Stimulated activated CD8-positive, alpha-beta memory T cell treated with anti-CD3 and anti-CD28 coated beads, Interleukin-7, amount 100 ng/mL, for 1 hour (primary cell): Measurements from ENCODE around the gene PIWIL4.
"Not testable (repeated sequence)": the region's sequence is repeated elsewhere in the genome, so short reads cannot be mapped to it uniquely, and the experiment has no call there.

Experiments
- DNase-seq, 2 donors: peaks; one replicate each; pipeline ENCODE4 v3.0.0-alpha.2; 2020; ENCODE audit warnings: low read depth in 2 of 2

PIWIL4 gene

DNA sequence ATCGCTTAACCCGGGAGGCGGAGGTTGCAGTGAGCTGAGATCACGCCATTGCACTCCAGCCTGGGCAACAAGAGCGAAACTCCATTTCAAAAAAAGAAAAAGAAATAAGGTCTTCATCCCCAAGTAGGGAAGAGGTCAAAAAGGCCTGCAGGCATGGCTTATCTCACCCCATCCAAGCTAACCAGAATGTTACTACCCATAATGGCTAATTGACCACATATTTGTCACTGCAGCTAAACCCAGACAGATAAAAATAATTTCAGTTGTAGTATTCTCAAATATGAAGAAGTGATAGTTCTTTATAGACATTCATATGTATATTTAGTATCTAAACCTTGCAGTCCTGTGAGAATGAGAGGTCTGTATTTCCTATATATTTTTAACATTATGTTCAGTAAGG is 17.8 kb downstream of the PIWIL4 start:
- DNase-seq = no peak

DNA sequence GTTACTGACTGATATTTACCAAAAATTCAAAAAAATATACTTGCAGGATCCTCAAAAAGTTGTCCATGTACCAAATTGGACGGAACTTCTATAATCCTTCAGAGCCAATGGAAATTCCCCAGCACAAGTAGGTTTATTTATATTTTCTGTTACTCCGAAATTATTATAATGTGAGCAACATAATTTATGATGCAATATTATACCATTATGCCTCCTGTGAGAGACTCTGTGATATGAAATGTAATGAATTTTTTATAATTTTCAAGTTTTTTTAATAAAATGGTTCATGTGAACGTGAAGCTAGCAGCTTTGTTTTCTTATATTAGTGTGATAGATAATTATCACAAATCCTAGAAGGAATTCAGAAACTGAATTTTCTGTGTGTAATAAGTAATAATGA is 18.2 kb downstream of the PIWIL4 start:
- no peak for DNase-seq

DNA sequence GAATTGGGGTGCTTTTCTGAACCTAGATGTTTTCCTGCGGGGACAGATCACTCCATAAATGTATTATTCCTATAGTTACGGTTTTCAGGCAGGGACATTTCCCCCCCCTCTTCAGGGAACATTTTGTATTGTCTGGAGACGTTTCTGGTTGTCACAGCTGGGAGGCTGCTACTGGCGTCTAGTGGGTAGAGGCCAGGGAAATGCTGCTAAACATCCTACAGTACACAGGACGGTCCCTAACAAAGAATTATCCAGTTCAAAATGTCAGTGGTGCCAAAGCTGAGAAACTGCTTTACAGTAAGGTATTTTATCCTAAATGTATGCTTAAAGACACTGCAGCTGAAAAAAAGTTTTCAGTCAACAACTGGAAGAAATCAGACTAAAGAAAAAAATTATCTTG is 19.4 kb downstream of the PIWIL4 start:
- no peak for DNase-seq

DNA sequence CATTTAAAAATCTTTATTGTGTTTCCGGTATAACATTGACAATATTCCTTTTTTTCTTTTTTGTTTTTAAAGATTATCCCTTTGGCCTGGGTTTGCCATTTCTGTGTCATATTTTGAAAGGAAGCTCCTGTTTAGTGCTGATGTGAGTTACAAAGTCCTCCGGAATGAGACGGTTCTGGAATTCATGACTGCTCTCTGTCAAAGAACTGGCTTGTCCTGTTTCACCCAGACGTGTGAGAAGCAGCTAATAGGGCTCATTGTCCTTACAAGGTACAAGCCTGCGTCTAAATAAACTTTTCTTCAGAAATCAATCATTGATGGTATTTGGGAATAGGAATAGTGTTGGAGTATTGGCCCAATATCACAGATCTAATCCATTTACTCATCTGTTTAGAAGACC is 19.8 kb downstream of the PIWIL4 start:
- DNase-seq = no peak

DNA sequence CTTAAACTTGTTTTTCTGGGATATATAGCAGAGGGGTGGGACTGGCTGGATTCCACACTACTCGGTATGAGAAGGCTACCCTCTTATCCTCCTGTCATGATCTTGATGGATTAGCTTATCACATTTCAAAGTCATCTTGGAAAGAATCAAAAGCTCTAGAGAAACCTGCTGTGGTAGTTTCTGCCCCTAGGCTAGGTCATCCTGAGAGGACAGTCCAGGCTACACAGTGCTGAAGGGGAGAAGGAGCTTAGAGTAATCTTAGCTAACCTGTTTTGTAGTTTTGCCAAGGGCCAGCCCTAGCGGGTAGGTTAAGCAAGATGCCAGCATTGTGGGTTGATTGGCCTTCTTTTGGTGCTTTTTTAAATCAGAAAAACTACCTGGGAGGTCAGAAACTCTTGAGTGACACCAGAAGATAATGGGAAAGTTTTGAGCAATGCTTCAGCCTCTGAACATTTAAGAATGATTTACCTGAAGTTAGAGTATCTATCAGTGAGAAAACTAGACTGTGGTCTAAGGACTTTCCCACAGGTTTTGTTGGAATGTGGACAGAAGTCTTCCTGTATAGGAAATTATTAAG is 21.3 kb downstream of the PIWIL4 start:
- DNase-seq = no peak

DNA sequence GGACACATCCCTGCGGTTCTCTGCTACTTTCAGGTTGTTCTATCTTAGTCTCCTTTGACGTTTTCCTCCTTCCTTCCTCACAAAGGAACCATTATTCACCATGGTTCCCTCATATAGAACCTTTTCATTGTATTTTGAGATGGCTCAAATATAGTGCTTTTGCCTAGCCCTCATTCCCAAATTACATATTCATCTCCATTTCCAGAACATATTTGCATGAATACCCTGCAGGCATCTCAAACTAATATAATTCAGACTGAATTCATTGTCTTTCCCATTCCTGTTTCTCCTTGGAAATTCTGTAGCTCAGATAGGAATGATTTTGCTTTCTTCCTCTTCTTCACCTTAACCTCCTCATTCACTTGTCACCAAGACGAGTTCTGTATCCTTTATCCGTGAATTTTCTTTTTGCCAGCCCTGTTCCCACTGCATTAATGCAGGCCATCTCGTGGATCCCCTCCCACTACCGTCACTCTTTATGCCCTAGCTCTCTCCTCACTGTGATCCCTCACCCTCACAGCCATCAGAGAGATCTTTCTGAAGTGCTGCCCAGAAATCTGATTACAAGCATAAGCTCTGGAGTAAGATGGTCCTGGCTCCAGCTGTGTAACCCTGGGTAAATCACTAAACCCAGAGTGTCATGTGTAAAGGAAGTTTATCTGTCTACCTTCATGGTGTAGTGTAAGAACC is 23.3 kb downstream of the PIWIL4 start:
- DNase-seq = no peak

DNA sequence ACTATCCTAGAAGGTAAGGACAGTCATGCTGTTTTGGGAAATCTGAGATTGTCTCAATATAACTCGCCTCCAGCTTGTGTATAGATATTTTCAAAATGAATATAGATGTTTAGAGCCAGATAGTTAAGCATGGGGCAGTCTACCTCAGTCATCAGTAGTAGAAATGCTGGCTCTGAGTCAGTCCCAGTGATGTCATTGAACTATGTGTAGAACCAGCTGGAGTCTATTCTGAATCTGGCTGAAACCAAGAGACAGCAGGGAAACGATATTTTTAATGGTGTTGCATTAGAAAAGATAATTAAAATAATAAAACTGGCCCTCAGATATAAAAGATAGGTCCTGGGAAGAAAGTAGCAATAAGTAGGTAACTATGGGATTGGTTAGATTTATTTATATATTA is 25.9 kb downstream of the PIWIL4 start:
- no peak for DNase-seq

DNA sequence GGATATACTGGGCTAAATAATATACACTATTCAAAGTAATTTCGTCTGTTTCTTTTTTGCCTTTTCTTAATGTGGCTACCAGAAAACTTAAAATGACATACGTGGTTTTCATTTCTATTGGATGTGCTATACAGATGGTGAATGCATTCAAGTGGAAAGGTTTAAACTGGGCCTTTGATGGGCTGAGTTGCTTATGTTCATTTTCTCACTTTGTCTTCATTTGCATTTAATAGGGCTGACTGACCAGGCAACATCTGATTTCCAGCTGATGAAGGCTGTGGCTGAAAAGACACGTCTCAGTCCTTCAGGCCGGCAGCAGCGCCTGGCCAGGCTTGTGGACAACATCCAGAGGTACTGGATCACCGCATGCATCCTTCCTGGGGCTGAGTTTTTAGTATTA is 27.9 kb downstream of the PIWIL4 start:
- no peak for DNase-seq

DNA sequence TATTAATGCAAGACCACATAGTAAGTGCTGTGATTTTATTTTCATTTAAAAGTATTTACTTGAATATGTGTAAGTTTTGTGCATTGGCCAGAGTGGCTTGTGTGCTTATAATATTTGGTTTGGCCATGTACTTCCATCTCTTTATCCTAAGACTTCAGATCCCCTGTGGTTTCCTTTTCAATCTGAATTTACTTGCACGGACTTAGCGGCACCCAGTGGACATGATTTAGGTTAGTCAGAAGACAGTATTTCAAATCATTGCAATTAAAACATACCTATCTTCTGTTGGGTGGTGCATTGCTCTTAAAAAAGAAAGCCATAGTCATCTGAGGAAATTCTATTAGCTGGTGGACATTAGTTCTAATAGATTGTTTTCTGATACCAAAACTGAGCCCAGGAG is 30.7 kb downstream of the PIWIL4 start:
- no peak for DNase-seq

DNA sequence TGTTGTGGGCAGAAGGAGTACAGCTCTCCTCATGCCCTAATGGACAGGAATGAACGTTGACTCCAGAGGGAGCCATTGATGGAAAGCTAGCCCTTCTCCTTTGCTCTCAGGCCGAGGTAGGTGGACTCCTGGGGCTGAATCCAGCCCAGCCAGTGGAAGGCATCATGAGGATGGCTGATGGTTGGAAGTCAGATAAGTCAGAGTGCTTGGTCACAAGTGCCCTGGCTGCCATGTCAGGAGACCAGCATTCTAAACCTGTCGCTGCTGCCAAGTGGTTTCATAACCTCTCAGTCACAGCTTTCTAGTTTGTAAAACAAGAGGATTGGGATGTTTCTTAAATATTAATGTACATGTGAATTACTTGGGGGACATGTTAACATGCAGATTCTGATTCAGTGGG is 32.3 kb downstream of the PIWIL4 start:
- no peak for DNase-seq

DNA sequence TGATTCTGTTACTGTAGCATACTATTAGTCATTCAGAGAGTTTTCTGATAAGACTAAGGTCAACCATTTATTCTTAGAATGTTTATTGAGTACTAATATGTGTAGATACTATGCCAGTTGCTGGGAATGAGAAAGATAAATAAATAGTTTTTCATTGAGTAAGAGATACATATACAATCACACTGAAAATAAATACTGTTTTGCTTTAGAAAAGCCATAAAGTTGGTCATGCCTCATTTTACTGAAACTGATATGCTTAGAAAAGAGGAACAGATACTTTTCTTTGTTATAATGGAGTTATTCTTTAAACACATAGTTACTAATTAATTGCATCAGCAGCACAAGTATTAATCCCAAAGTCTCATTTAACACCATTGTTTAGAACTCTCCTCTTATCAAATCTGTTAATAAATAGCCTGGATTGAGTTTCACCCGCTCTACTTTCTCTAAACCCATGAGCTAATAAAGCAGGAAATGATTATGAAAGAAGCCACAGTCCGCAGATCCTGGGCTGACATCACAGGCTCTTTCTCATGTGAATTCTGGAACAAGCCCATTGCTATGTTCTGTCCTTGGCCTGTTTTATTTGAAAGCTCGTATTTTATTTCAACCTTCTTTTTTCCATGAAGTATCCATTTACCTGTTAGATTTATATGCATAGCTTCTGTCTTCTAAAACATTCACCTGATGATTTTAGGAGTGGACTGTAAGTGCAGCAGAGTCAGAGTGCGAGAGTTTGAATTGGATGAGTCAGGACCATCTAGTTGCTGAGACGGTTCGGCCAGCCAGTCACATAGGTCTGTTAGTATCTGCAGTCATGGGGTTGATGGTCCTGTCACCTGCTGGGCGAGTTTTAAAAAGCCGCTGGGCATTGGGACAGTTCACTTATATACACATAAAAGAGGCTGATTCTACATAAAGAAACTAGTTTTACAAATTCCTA is 35.5 kb downstream of the PIWIL4 start:
- DNase-seq = peak in 1 of 2 donors; percentile 14

DNA sequence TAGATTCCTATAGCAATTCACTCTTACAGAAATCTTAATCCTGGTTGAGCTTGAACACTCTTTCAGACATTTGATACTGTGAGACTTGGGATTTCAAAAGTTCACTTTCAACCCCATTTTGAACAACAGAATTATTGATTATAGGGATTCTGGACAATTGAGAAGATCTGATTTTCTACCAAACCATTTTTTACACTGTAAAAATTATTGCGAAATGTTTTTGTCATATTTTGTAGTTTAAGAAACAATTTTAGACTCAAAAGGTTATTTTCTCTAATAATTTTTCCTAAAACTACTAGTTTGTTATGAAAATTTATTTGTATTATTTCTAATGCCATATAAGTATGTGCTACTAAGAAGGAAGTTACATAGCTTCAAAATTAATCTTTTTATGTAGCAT is 36.4 kb downstream of the PIWIL4 start:
- no peak for DNase-seq

DNA sequence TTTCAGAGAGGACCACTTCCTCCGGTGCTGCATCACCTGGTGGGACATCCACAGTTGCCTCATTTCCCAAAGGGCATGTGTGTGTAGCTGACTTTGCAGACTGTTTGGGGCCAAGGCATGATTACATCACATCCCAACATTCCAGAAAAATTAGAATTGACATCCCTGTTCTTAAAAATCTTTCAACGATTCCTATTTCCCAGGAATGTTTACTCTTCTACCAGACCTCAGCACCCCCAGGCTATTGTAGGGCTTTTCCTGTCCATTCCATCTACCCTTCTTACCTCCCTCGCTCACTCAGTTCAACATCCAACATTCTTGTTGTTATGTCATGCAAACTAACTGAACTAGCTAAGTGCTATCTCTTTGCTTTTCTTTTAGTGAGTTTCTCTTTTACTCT is 37.3 kb downstream of the PIWIL4 start:
- no peak for DNase-seq

DNA sequence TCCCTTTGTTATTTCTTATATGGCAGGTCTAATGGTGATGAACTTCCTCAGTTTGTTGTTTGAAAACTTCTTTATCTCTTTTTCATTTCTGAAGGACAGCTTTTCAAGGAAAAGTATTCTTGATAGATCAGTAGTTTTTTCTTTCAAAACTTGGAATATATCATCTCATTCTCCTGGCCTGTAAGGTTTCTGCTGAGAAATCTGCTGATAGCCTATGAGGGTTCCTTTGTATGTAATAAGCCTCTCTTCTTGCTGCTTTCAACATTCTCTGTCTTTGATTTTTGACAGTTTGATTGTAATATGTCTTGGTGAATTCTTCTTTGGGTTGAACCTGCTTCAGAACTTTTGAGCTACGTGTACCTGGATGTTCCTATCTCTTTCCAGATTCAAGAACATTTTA is 46.0 kb downstream of the PIWIL4 start:
- DNase-seq = no peak

DNA sequence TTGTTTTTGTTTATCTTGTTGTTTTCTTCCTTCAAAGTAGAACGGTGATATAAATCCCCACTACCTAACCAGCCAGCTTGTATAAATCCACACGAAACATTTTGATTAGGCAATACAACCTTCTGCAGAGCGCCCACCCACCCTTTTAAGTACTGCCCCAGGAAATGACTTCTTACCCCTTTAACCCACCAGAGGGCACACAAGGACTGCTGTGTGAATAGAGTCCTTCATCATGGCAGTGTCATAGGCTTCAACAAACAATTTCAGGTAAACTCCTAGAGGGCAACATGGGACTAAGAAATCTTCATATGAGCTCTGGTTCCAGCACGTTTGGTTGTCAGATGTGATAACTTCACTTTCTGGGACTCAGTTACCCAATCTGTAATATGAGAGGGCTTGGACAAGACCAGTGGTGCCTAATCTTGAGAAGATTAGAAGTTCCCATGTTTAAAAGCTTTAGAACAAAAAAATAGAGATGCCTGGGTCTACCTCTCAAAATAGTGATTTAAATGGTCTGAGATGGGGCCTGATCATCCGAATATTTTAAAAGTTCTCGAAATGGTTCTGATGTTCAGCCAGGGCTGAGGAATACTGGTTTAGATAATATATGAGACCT is 56.1 kb downstream of the PIWIL4 start:
- no peak for DNase-seq

DNA sequence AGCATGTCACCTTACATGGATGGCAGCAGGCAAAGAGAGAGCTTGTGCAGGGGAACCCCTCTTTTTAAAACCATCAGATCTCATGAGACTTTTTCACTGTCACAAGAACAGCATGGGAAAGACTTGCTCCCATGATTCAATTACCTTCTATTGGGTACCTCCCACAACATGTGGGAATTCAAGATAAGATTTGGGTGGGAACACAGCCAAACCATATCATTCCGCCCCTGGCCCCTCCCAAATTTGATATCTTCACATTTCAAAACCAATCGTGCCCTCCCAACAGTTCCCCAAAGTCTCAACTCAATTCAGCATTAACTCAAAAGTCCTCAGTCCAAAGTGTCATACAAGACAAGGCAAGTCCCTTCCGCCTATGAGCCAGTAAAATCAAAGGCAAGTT is 58.3 kb downstream of the PIWIL4 start:
- DNase-seq = not testable (repeated sequence)

DNA sequence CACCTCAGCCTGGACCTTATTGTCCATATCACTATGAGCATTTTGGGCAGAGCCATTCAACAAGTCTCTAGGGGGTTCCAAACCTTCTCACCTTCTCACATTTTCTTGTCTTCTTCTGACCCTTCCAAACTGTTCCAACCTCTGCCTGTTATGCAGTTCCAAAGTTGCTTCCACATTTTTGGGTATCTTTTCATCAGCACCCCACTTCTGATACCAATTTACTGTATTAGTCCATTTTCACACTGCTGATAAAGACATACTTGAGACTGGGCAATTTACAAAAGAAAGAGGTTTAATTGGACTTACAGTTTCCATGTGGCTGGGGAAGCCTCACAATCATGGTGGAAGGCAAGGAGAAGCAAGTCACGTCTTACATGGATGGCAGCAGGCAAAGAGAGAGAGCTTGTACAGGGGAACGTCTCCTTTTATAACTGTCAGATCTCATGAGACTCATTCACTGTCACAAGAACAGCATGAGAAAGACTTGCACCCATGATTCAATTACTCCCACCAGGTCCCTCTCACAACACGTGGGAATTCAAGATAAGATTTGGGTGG is 59.9 kb downstream of the PIWIL4 start:
- not testable (repeated sequence) for DNase-seq

DNA sequence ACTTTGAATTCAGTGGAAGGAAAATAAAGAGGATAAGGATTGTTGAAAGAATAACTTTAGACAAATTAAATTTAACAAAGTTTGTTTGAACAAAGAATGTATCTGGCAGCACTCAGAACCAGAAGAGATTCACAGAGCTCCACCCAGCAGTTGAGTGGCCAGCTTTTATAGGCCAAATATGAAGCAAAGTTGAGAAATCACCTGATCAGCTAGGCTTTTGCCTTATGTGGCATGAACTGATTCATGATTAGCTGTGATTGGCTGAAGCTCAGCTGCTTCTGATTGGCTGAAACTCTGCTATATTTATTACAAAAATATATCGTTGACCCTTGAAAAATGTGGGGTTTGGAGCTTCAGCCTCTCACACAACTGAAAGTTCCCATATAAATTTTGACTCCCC is 62.6 kb downstream of the PIWIL4 start:
- no peak for DNase-seq

DNA sequence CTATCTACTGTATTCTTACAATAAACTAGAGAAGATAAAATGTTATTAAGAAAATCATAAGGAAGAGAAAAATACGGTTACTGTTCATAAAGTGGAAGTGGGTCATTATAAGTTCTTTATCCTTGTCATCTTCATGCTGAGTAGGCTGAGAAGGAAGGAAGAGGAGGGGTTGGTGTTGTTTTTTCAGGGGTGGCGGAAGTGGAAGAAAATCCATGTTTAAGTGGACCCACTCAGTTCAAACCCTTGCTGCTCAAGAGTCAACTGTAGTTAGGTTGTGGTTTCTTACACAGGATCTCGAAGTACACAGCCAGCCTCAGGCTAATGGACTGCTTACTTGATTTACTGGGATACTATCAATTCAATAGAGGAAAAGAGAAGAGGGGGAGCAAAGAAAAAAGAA is 63.1 kb downstream of the PIWIL4 start:
- DNase-seq = no peak

DNA sequence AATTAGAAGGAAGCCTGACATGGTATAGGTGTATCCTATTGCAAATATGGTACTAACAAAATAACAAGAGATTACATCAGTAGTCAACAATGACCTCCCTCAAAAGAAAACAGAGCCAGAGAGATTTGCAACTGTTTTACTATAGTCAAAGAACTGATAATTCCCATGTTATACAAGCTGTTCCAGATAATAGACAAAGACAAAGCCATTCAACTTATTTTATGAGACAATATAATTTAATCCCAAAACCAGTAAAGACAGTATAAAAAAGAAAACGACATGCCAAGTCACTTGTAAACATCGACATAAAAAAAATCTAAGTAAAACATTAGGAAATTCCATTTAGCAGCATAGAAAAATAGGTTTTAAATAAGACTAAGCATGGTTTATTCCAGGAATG is 65.2 kb downstream of the PIWIL4 start:
- no peak for DNase-seq

DNA sequence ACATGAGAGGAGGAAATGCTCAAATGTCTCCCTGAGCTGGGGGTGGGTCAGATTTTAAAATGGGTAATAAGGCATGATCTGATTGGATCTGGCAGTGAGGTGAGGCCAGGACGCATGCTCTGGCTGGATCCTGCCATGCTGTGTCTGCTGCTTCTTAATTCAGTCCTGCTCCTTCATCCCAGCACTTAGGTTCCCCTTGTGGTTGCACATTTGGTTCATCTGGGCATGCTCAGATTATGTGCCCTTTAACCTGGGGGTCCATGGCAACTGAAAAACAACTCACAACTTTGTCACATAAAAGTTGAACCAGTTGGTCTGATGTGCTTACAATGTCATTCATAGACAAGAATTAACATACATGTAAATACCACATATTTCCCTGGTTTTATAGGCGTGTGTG is 67.9 kb downstream of the PIWIL4 start:
- DNase-seq = no peak

DNA sequence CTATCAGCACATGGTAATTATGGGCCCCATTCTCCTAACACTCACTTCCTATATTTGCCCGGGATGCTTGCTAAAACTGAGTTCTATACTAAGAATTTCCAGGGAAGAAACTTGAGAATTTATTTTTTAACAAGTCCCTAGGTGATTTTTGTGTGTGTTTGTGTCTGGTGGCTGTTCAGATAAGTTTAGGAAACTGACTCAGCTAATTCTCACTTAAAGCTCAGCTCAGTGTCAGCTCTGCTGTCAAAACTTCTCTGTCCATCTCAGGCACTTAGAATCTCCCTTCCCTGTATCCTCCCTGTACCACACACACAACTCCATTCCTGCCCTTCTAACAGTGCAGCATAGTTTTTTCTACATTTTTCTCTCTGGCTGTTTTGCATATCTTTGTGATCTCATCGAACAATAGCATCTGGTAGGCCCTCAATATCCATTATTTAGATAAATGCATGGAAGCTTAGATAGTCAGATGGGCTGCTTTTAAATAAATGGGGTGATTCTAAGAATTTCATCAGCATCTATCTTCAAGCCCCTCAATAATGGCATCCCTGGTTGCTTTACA is 69.3 kb downstream of the PIWIL4 start:
- DNase-seq = no peak
